ENCODE results near the gene CNPY4.
A peak's percentile ranks its signal among the peaks of the same experiment; 100 is the strongest.

Gene CNPY4

GRCh38 chr7:100090527-100091410 lies 28.7 kb upstream of the CNPY4 start:
- H3K79me2 ChIP-seq (ENCODE audit: insufficient read depth, low read length): peaks cover 46% of the 10 kb centered on the region
- no peak overlapping the region; the same call in 1 of the 2 replicates for H3K27ac ChIP-seq (ENCODE audit: low read length)
- no peak overlapping the region for H2AFZ ChIP-seq (ENCODE audit: low read depth, low read length)
- peaks cover 56% of the 10 kb centered on the region for H3K36me3 ChIP-seq (ENCODE audit: insufficient read depth, low read length)
- no peaks in the 10 kb centered on the region for H3K9me3 ChIP-seq (ENCODE audit: insufficient read depth, low read length, severe bottlenecking)
- 0 out of 2 replicates have a peak overlapping the region, but pooled peaks have one; percentile 1 for H3K9ac ChIP-seq (ENCODE audit: low read depth, low read length)
- H3K4me3 ChIP-seq (ENCODE audit: low read depth in 1 of 2, low read length in 2 of 2): no peak overlapping the region
- DNase-seq (peak; percentile 27), ATAC-seq (ENCODE audit: insufficient read depth, low read depth) (peak; percentile 13)
- peaks cover 42% of the 10 kb centered on the region for H3K4me1 ChIP-seq (ENCODE audit: insufficient read depth, low read length)
- peaks cover 44% of the 10 kb centered on the region for H4K20me1 ChIP-seq (ENCODE audit: insufficient read depth, low read length)
- H3K4me2 ChIP-seq (ENCODE audit: insufficient read depth, low read length): peak overlapping the region; percentile 88
- TF ChIP-seq CTCF (IDR thresholded peaks at IDR 0.05; ENCODE audit: borderline replicate concordance, extremely low read depth, low read length, poor library complexity, severe bottlenecking) (no peak), EZH2 (IDR thresholded peaks at IDR 0.05; ENCODE audit: borderline replicate concordance, low read depth, low read length, severe bottlenecking) (no peak)
- no peaks in the 10 kb centered on the region for H3K27me3 ChIP-seq (ENCODE audit: insufficient read depth, low read length, poor library complexity)

- H3K79me2 ChIP-seq (ENCODE audit: insufficient read depth, low read length): peaks cover 53% of the 10 kb centered on the region
- H3K27me3 ChIP-seq (ENCODE audit: insufficient read depth, low read length, poor library complexity): no peaks in the 10 kb centered on the region
- H3K27ac ChIP-seq (ENCODE audit: low read length): no peak overlapping the region
- H3K4me1 ChIP-seq (ENCODE audit: insufficient read depth, low read length): peaks cover 46% of the 10 kb centered on the region
- no peaks in the 10 kb centered on the region for H3K9me3 ChIP-seq (ENCODE audit: insufficient read depth, low read length, severe bottlenecking)
- H3K36me3 ChIP-seq (ENCODE audit: insufficient read depth, low read length): peaks cover 64% of the 10 kb centered on the region
- 0 out of 2 replicates have a peak overlapping the region, but pooled peaks have one; percentile 1 for H3K9ac ChIP-seq (ENCODE audit: low read depth, low read length)
- no peak overlapping the region for H2AFZ ChIP-seq (ENCODE audit: low read depth, low read length)
- no peak overlapping the region for H3K4me3 ChIP-seq (ENCODE audit: low read depth in 1 of 2, low read length in 2 of 2)
- DNase-seq (peak; percentile 41), ATAC-seq (ENCODE audit: insufficient read depth, low read depth) (peak; percentile 17)
- TF ChIP-seq EZH2 (IDR thresholded peaks at IDR 0.05; ENCODE audit: borderline replicate concordance, low read depth, low read length, severe bottlenecking) (no peak), CTCF (IDR thresholded peaks at IDR 0.05; ENCODE audit: borderline replicate concordance, extremely low read depth, low read length, poor library complexity, severe bottlenecking) (peak; percentile 31)
- peaks cover 52% of the 10 kb centered on the region for H4K20me1 ChIP-seq (ENCODE audit: insufficient read depth, low read length)
- peak overlapping the region; percentile 88 for H3K4me2 ChIP-seq (ENCODE audit: insufficient read depth, low read length)
Observed at GRCh38 chr7:100091411-100092181, 27.8 kb upstream of the CNPY4 start.

- Histone ChIP-seq H4K20me1 (ENCODE audit: insufficient read depth, low read length) (peaks cover 62% of the 10 kb centered on the region), H3K79me2 (ENCODE audit: insufficient read depth, low read length) (peaks cover 62% of the 10 kb centered on the region), H3K27ac (ENCODE audit: low read length) (no peak overlapping the region), H3K4me3 (ENCODE audit: low read depth in 1 of 2, low read length in 2 of 2) (no peak overlapping the region), H3K9me3 (ENCODE audit: insufficient read depth, low read length, severe bottlenecking) (no peaks in the 10 kb centered on the region), H3K9ac (ENCODE audit: low read depth, low read length) (no peak overlapping the region), H3K4me1 (ENCODE audit: insufficient read depth, low read length) (peaks cover 52% of the 10 kb centered on the region), H2AFZ (ENCODE audit: low read depth, low read length) (no peak overlapping the region), H3K4me2 (ENCODE audit: insufficient read depth, low read length) (no peak overlapping the region), H3K27me3 (ENCODE audit: insufficient read depth, low read length, poor library complexity) (no peaks in the 10 kb centered on the region), H3K36me3 (ENCODE audit: insufficient read depth, low read length) (peaks cover 79% of the 10 kb centered on the region)
- DNase-seq (no peak), ATAC-seq (ENCODE audit: insufficient read depth, low read depth) (no peak)
- TF ChIP-seq CTCF (IDR thresholded peaks at IDR 0.05; ENCODE audit: borderline replicate concordance, extremely low read depth, low read length, poor library complexity, severe bottlenecking): no peak
- TF ChIP-seq EZH2 (IDR thresholded peaks at IDR 0.05; ENCODE audit: borderline replicate concordance, low read depth, low read length, severe bottlenecking): no peak
Observed at GRCh38 chr7:100093054-100093453, 26.4 kb upstream of the CNPY4 start.

All from DND-41 (cell line).